GM23338 (cell line): ENCODE measurements around the gene MPND. TPM values are rescaled to one million over a fixed set of nuclear protein-coding genes. Genes with fewer than 3 reads are reported as not detected.

Experiments
- ATAC-seq: fragments of 200-7000 bp; cut with Tn5 transposase; 3 replicates; pipeline ENCODE4 v1.9.1; 2020
- DNase-seq: peaks from one replicate; pipeline ENCODE4 v3.0.0-alpha.2; 2015; ENCODE audit warnings: low spot score
- H2AFZ ChIP-seq: fragments of 200-600 bp; sonication (generic); 2 replicates; pipeline ENCODE4 v1.8.0; 2016; ENCODE audit warnings: antibody characterized with exemption, mild to moderate bottlenecking, moderate library complexity
- H3F3A ChIP-seq: fragments of 200-600 bp; sonication (generic); replicated peaks from 2 replicates; pipeline ENCODE4 v1.8.0; 2017; ENCODE audit warnings: antibody characterized with exemption, mixed run types, low read depth
- H3K27ac ChIP-seq: fragments of 200-600 bp; sonication (generic); 2 replicates; pipeline ENCODE4 v1.6.1; 2016; ENCODE audit warnings: low read depth
- H3K27me3 ChIP-seq: fragments of 200-600 bp; sonication (generic); 2 replicates; pipeline ENCODE4 v1.8.0; 2016; ENCODE audit warnings: mild to moderate bottlenecking, mixed run types, moderate library complexity; ENCODE audit not compliant: insufficient read depth
- H3K36me3 ChIP-seq: fragments of 200-600 bp; sonication (generic); 2 replicates; pipeline ENCODE4 v1.8.0; 2016; ENCODE audit warnings: mild to moderate bottlenecking; ENCODE audit not compliant: insufficient read depth
- H3K4me1 ChIP-seq: fragments of 200-600 bp; sonication (generic); 2 replicates; pipeline ENCODE4 v1.8.0; 2016; ENCODE audit warnings: mild to moderate bottlenecking, moderate library complexity; ENCODE audit not compliant: insufficient read depth
- H3K4me2 ChIP-seq: fragments of 200-600 bp; sonication (generic); 2 replicates; pipeline ENCODE4 v1.7.1; 2017; ENCODE audit warnings: mixed run types
- H3K4me3 ChIP-seq: fragments of 200-600 bp; sonication (generic); 2 replicates; pipeline ENCODE4 v1.6.1; 2016; ENCODE audit warnings: mixed run types
- H3K79me2 ChIP-seq: fragments of 200-600 bp; sonication (generic); replicated peaks from 2 replicates; pipeline ENCODE4 v1.8.0; 2017; ENCODE audit warnings: mild to moderate bottlenecking; ENCODE audit not compliant: insufficient read depth
- H3K9me2 ChIP-seq: fragments of 200-600 bp; sonication (generic); 2 replicates; pipeline ENCODE4 v1.8.0; 2017; ENCODE audit not compliant: insufficient read depth
- H4K20me1 ChIP-seq: fragments of 200-600 bp; sonication (generic); replicated peaks from 2 replicates; pipeline ENCODE4 v1.8.0; 2017; ENCODE audit warnings: mild to moderate bottlenecking; ENCODE audit not compliant: insufficient read depth
- H3K27ac Mint-ChIP-seq: 2 replicates; pipeline ENCODE4 v1.8.0; 2020; ENCODE audit warnings: inconsistent platforms, mild to moderate bottlenecking, moderate library complexity, mixed read lengths
- H3K27me3 Mint-ChIP-seq: 3 replicates; pipeline ENCODE4 v1.8.0; 2022; ENCODE audit warnings: low read depth, mild to moderate bottlenecking, moderate library complexity, mixed read lengths, inconsistent platforms; ENCODE audit not compliant: insufficient read depth, poor library complexity
- H3K36me3 Mint-ChIP-seq: 3 replicates; pipeline ENCODE4 v1.8.0; 2021; ENCODE audit warnings: low read depth, mild to moderate bottlenecking, inconsistent platforms, moderate library complexity, mixed read lengths
- H3K4me1 Mint-ChIP-seq: 3 replicates; pipeline ENCODE4 v1.8.0; 2020; ENCODE audit warnings: mild to moderate bottlenecking, inconsistent platforms, mixed read lengths
- H3K4me3 Mint-ChIP-seq: 3 replicates; pipeline ENCODE4 v1.8.0; 2021; ENCODE audit warnings: moderate library complexity, mild to moderate bottlenecking, inconsistent platforms, mixed read lengths
- H3K9me3 Mint-ChIP-seq: 3 replicates; pipeline ENCODE4 v1.8.0; 2020; ENCODE audit warnings: moderate library complexity, mild to moderate bottlenecking, inconsistent platforms, mixed read lengths
- CTCF ChIP-seq, 2 experiments: fragments of 200-600 bp in 1 of 2; sonication (generic) in 1 of 2; conservative IDR thresholded peaks; 2 replicates each; pipeline versions ENCODE4 v1.5.1 to v1.6.1; 2016 to 2017; ENCODE audit warnings: antibody characterized with exemption in 2 of 2, low read depth in 2 of 2, mild to moderate bottlenecking in 2 of 2, moderate library complexity in 1 of 2
- ETS1 ChIP-seq: IDR thresholded peaks from 2 replicates; pipeline ENCODE4 v1.6.1; 2016; ENCODE audit warnings: antibody characterized with exemption
- EZH2 ChIP-seq: fragments of 200-600 bp; sonication (generic); IDR thresholded peaks from one replicate; pipeline ENCODE4 v1.8.0; 2017; ENCODE audit warnings: antibody characterized with exemption, mild to moderate bottlenecking, low read depth; ENCODE audit not compliant: unreplicated experiment
- EZH2phosphoT487 ChIP-seq: fragments of 200-600 bp; sonication (generic); IDR thresholded peaks from one replicate; pipeline ENCODE4 v1.8.1; 2018; ENCODE audit warnings: antibody characterized with exemption; ENCODE audit not compliant: unreplicated experiment
- JUNB ChIP-seq: IDR thresholded peaks from one replicate; pipeline ENCODE4 v1.6.1; 2016; ENCODE audit warnings: antibody characterized with exemption; ENCODE audit not compliant: unreplicated experiment
- NANOG ChIP-seq: IDR thresholded peaks from 2 replicates; pipeline ENCODE4 v1.6.1; 2016; ENCODE audit warnings: antibody characterized with exemption, borderline replicate concordance
- POLR2AphosphoS5 ChIP-seq: IDR thresholded peaks from 2 replicates; pipeline ENCODE4 v1.6.1; 2016; ENCODE audit warnings: antibody characterized with exemption, low read depth
- REST ChIP-seq: IDR thresholded peaks from one replicate; pipeline ENCODE4 v1.6.1; 2018; ENCODE audit warnings: antibody characterized with exemption; ENCODE audit not compliant: unreplicated experiment
- ZNF114 ChIP-seq: fragments of 250-450 bp; sonication (Bioruptor Pico); IDR thresholded peaks from 2 replicates; pipeline ENCODE4 v1.5.0; 2020; ENCODE audit warnings: mild to moderate bottlenecking, moderate library complexity
- ZNF331 ChIP-seq: fragments of 250-450 bp; sonication (Bioruptor Pico); IDR thresholded peaks from 2 replicates; pipeline ENCODE4 v1.5.0; 2020; ENCODE audit warnings: low read depth, mild to moderate bottlenecking, moderate library complexity
- ZNF462 ChIP-seq: fragments of 250-450 bp; sonication (Bioruptor Pico); IDR thresholded peaks from 2 replicates; pipeline ENCODE4 v1.5.0; 2020; ENCODE audit warnings: mild to moderate bottlenecking, moderate library complexity
- polyA plus RNA-seq: library from polyadenylated mRNA; unstranded; fragments of >200 nt; fragmentation: Nextera tagmentation; extraction: Ambion mirVana; gene quantifications from 2 replicates; pipeline ENCODE4 v1.2.1, GENCODE V29; 2016
- total RNA-seq: library from RNA; depleted of rRNA; stranded (reverse); fragments of >200 nt; shearing (Covaris generic); gene quantifications from 2 replicates; pipeline ENCODE4 v1.2.3, GENCODE V29; 2014

Gene MPND
- total and polyA plus RNA-seq, 2 experiments from 2014 or later = 11.8 to 15.6 TPM

GRCh38 chr19:4358709-4359626, 15.6 kb downstream of the MPND start:
- Histone ChIP-seq H3K4me2 (no peak overlapping the region), H3K4me3 (no peak overlapping the region), H3K27ac (no peak overlapping the region), H3K27me3 (no peaks in the 10 kb centered on the region), H3F3A (peaks cover 23% of the 10 kb centered on the region), H3K79me2 (no peaks in the 10 kb centered on the region), H3K36me3 (no peaks in the 10 kb centered on the region), H4K20me1 (peaks cover 4% of the 10 kb centered on the region; the same call in 1 of the 2 replicates), H2AFZ (no peak overlapping the region), H3K4me1 (no peaks in the 10 kb centered on the region; the same call in 1 of the 2 replicates), H3K9me2 (no peaks in the 10 kb centered on the region)
- TF ChIP-seq POLR2AphosphoS5 (no peak), REST (no peak), ETS1 (no peak), JUNB (no peak), ZNF114 (CRISPR knock-in tag) (no peak), CTCF (conservative IDR thresholded peaks at IDR 0.05; ENCODE audit: low read depth in 2 of 2) (no peak), ZNF462 (CRISPR knock-in tag) (no peak), ZNF331 (CRISPR knock-in tag) (no peak), EZH2phosphoT487 (no peak), EZH2 (no peak), NANOG (no peak)
- no peaks in the 10 kb centered on the region for H3K9me3 Mint-ChIP-seq
- H3K4me1 Mint-ChIP-seq = peaks cover 7% of the 10 kb centered on the region; the same call in 1 of the 3 replicates
- no peak overlapping the region for H3K27ac Mint-ChIP-seq
- DNase-seq (no peak), ATAC-seq (no peak)
- no peak overlapping the region for H3K4me3 Mint-ChIP-seq
- H3K27me3 Mint-ChIP-seq = peaks cover 23% of the 10 kb centered on the region
- H3K36me3 Mint-ChIP-seq = peaks cover 22% of the 10 kb centered on the region
